SK-N-SH (cell line): ENCODE data around the gene NEBL. TPM values are rescaled to one million over a fixed set of nuclear protein-coding genes. Genes with fewer than 3 reads are reported as not detected.

ENCODE experiments used
- CTCF ChIA-PET: fragments of 300-600, 350-600 bp; formaldehyde crosslinking; extraction: SDS; loops from one replicate; lab custom pipeline; 2021; lab: Yijun Ruan, JAX
- POLR2A ChIA-PET: fragments of 350-600 bp; sonication (Branson Sonifier 250); formaldehyde crosslinking; extraction: SDS; loops from one replicate; lab custom pipeline; 2020; ENCODE audit warnings: antibody characterized with exemption, inconsistent platforms; lab: Yijun Ruan, JAX
- DNase-seq: peaks from one replicate; pipeline ENCODE4 v3.0.0; 2012
- H2AFZ ChIP-seq: fragments of 200-600 bp; sonication (generic); 2 replicates; pipeline ENCODE4 v1.8.1; 2016; ENCODE audit warnings: antibody characterized with exemption, mild to moderate bottlenecking, low read depth
- H3F3A ChIP-seq: fragments of 200-600 bp; sonication (generic); replicated peaks from 2 replicates; pipeline ENCODE3; 2016; ENCODE audit warnings: antibody characterized with exemption, mild to moderate bottlenecking; ENCODE audit not compliant: insufficient read depth
- H3K27ac ChIP-seq, 2 experiments: fragments of 200-500 bp in 1 of 2; fragments of 200-600 bp in 1 of 2; sonication (Bioruptor generic) in 1 of 2; sonication (generic), shearing (Covaris generic) in 1 of 2; 2 replicates each; pipeline versions ENCODE4 v1.5.1 to v1.6.1; 2014 to 2016; ENCODE audit warnings: low read depth in 2 of 2, inconsistent platforms in 1 of 2, low read length in 1 of 2, mild to moderate bottlenecking in 1 of 2, mixed read lengths in 1 of 2
- H3K27me3 ChIP-seq: fragments of 200-600 bp; sonication (generic), shearing (Covaris generic); 2 replicates; pipeline ENCODE4 v1.6.1; 2016; ENCODE audit warnings: mixed run types; ENCODE audit not compliant: insufficient read depth
- H3K36me3 ChIP-seq, 2 experiments: fragments of 200-500 bp in 1 of 2; fragments of 200-600 bp in 1 of 2; sonication (Bioruptor generic) in 1 of 2; sonication (generic) in 1 of 2; replicated peaks in 1 of 2; 2 replicates each; pipeline versions ENCODE3 to v1.5.1; 2014 to 2016; ENCODE audit warnings: low read length in 1 of 2, mild to moderate bottlenecking in 1 of 2; ENCODE audit not compliant: insufficient read depth in 2 of 2, control insufficient read depth in 1 of 2
- H3K4me1 ChIP-seq, 2 experiments: fragments of 200-500 bp in 1 of 2; fragments of 200-600 bp in 1 of 2; sonication (Bioruptor generic) in 1 of 2; sonication (generic), shearing (Covaris generic) in 1 of 2; 2 replicates each; pipeline versions ENCODE4 v1.5.1 to v1.6.1; 2014 to 2016; ENCODE audit warnings: low read depth in 1 of 2, low read length in 1 of 2, mixed run types in 1 of 2; ENCODE audit not compliant: insufficient read depth in 2 of 2, control insufficient read depth in 1 of 2
- H3K4me2 ChIP-seq: fragments of 200-600 bp; sonication (generic), shearing (Covaris generic); 2 replicates; pipeline ENCODE4 v1.6.1; 2017; ENCODE audit warnings: mixed run types
- H3K4me3 ChIP-seq, 2 experiments: fragments of 200-500 bp in 1 of 2; fragments of 200-600 bp in 1 of 2; sonication (Bioruptor generic) in 1 of 2; sonication (generic), shearing (Covaris generic) in 1 of 2; 2 replicates each; pipeline versions ENCODE4 v1.5.1 to v1.8.1; 2014 to 2016; ENCODE audit warnings: low read depth in 2 of 2, inconsistent platforms in 1 of 2, low read length in 1 of 2, mild to moderate bottlenecking in 1 of 2, mixed read lengths in 1 of 2, moderate library complexity in 1 of 2
- H3K79me2 ChIP-seq: fragments of 200-600 bp; sonication (generic); 2 replicates; pipeline ENCODE4 v1.8.1; 2017; ENCODE audit warnings: mild to moderate bottlenecking; ENCODE audit not compliant: insufficient read depth
- H3K9ac ChIP-seq: fragments of 200-600 bp; sonication (generic); 2 replicates; pipeline ENCODE4 v1.6.1; 2017; ENCODE audit warnings: mixed run types
- H3K9me2 ChIP-seq: fragments of 200-600 bp; sonication (generic); 2 replicates; pipeline ENCODE4 v1.6.1; 2017; ENCODE audit warnings: mixed run types
- H3K9me3 ChIP-seq: fragments of 200-600 bp; sonication (generic); 2 replicates; pipeline ENCODE4 v1.6.1; 2017; ENCODE audit warnings: mixed run types, mild to moderate bottlenecking, moderate library complexity
- H4K20me1 ChIP-seq: fragments of 200-600 bp; sonication (generic); 2 replicates; pipeline ENCODE4 v1.6.1; 2017; ENCODE audit warnings: mild to moderate bottlenecking, mixed run types; ENCODE audit not compliant: insufficient read depth
- CTCF ChIP-seq: fragments of 200-600 bp; sonication (generic); IDR thresholded peaks from 2 replicates; pipeline ENCODE4 v1.6.1; 2017; ENCODE audit warnings: antibody characterized with exemption, mild to moderate bottlenecking, moderate library complexity
- EZH2phosphoT487 ChIP-seq: fragments of 200-600 bp; sonication (generic); IDR thresholded peaks from 2 replicates; pipeline ENCODE4 v1.6.1; 2017; ENCODE audit warnings: low read depth, mixed run types, mild to moderate bottlenecking, antibody characterized with exemption, moderate library complexity, borderline replicate concordance
- FOSL2 ChIP-seq: IDR thresholded peaks from 2 replicates; pipeline ENCODE4 v1.4.0; 2012; ENCODE audit warnings: low read depth, mild to moderate bottlenecking, moderate library complexity, borderline replicate concordance
- FOXM1 ChIP-seq: IDR thresholded peaks from 2 replicates; pipeline ENCODE4 v1.4.0; 2012; ENCODE audit warnings: low read depth, mild to moderate bottlenecking
- GABPA ChIP-seq: IDR thresholded peaks from 2 replicates; pipeline ENCODE4 v1.4.0; 2012; ENCODE audit warnings: low read depth, mild to moderate bottlenecking
- GATA2 ChIP-seq: sonication (generic); formaldehyde crosslinking; IDR thresholded peaks from 2 replicates; pipeline ENCODE4 v1.5.0; 2020; ENCODE audit warnings: mild to moderate bottlenecking, missing genetic modification reagents
- IRF3 ChIP-seq: fragments of 150-350 bp; IDR thresholded peaks from 2 replicates; pipeline ENCODE4 v1.6.1; 2016; ENCODE audit warnings: mild to moderate bottlenecking, low read depth, low read length
- MEF2A ChIP-seq: IDR thresholded peaks from 2 replicates; pipeline ENCODE4 v1.4.0; 2012; ENCODE audit warnings: low read depth, borderline replicate concordance
- NFIC ChIP-seq: IDR thresholded peaks from 2 replicates; pipeline ENCODE4 v1.4.0; 2012; ENCODE audit warnings: borderline replicate concordance
- PBX3 ChIP-seq: IDR thresholded peaks from 2 replicates; pipeline ENCODE4; 2012
- RCOR1 ChIP-seq: fragments of 150-350 bp; IDR thresholded peaks from 2 replicates; pipeline ENCODE4 v1.6.1; 2017; ENCODE audit warnings: antibody characterized with exemption, low read length
- RXRA ChIP-seq: IDR thresholded peaks from 2 replicates; pipeline ENCODE4 v1.4.0; 2012; ENCODE audit warnings: low read depth, mild to moderate bottlenecking, borderline replicate concordance
- SIN3A ChIP-seq: IDR thresholded peaks from 2 replicates; pipeline ENCODE4 v1.6.1; 2012; ENCODE audit warnings: low read depth, mild to moderate bottlenecking, low read length, moderate library complexity, borderline replicate concordance
- SMC3 ChIP-seq: IDR thresholded peaks from 2 replicates; pipeline ENCODE4 v1.6.1; 2012; ENCODE audit warnings: low read depth, low read length, improper control_type of control experiment
- USF1 ChIP-seq: IDR thresholded peaks from 2 replicates; pipeline ENCODE4 v1.4.0; 2012; ENCODE audit warnings: low read depth, borderline replicate concordance
- USF2 ChIP-seq: fragments of 150-350 bp; IDR thresholded peaks from 2 replicates; pipeline ENCODE4 v1.6.1; 2017; ENCODE audit warnings: antibody characterized with exemption, low read length, low read depth, borderline replicate concordance
- ZBTB33 ChIP-seq: IDR thresholded peaks from 2 replicates; pipeline ENCODE4 v1.4.0; 2012; ENCODE audit warnings: low read depth, borderline replicate concordance
- WGBS: methylation state at CpG from one replicate; pipeline ENCODE4 v1.1.6; 2017; ENCODE audit warnings: low lambda C conversion rate; 5-methylcytosine and 5-hydroxymethylcytosine counted together
- polyA plus RNA-seq, 3 experiments: library from polyadenylated mRNA; depleted of rRNA; stranded (reverse); fragments of >200 nt; gene quantifications; 2 replicates each; pipeline ENCODE4 v1.2.3, GENCODE V29; 2012

Gene NEBL
- polyA plus RNA-seq, 1 of the 3 experiments (the other 2 are of a cell fraction), result 0.58 TPM

GRCh38 chr10:20935301-20935700, 38.2 kb upstream of the NEBL start (continued):
- TF ChIP-seq FOSL2 (no peak), GABPA (no peak), SIN3A (no peak), GATA2 (CRISPR knock-in tag) (no peak)

- ChIA-PET POLR2A (no interaction called here), CTCF (interaction anchor here (1.1 kb wide), 1 partner anchor 15 kb away, joined by 3 read pairs; no protein-coding TSS in a partner anchor)
- no peaks in the 10 kb centered on the region for H3K79me2 ChIP-seq
- no peaks in the 10 kb centered on the region for H3K36me3 ChIP-seq
- no peak for DNase-seq
- TF ChIP-seq FOXM1, result no peak
- TF ChIP-seq CTCF, result no peak
- TF ChIP-seq NFIC, result no peak
- no peak for TF ChIP-seq RXRA
- no peak for TF ChIP-seq RCOR1
- peaks cover 0 to 21% of the 10 kb centered on the region in 2 experiments; a peak in 2 of 4 replicates for H3K4me1 ChIP-seq
- no peaks in the 10 kb centered on the region for H3K27me3 ChIP-seq
- H3K9ac ChIP-seq, result no peak overlapping the region
- WGBS, result 56% methylated on average over 2 of the region's 2 CpGs
- no peaks in the 10 kb centered on the region for H3K9me3 ChIP-seq
- H4K20me1 ChIP-seq, result no peaks in the 10 kb centered on the region
- H3K9me2 ChIP-seq, result no peaks in the 10 kb centered on the region
- no peak overlapping the region for H3K4me3 ChIP-seq
- no peaks in the 10 kb centered on the region for H3F3A ChIP-seq
- H3K4me2 ChIP-seq, result no peak overlapping the region
- peak overlapping the region in 1 of 2 experiments; percentile 6; a peak in 1 of 4 replicates for H3K27ac ChIP-seq
- H2AFZ ChIP-seq, result no peak overlapping the region
Measured at GRCh38 chr10:20933705-20934104, 36.6 kb upstream of the NEBL start.

GRCh38 chr10:20932606-20933126, 35.6 kb upstream of the NEBL start:
- Histone ChIP-seq H3K4me3 (no peak overlapping the region), H3K27me3 (no peaks in the 10 kb centered on the region), H3K9me2 (no peaks in the 10 kb centered on the region), H3K9ac (no peak overlapping the region), H3K36me3 (no peaks in the 10 kb centered on the region), H4K20me1 (no peaks in the 10 kb centered on the region), H3K27ac (no peak overlapping the region), H2AFZ (no peak overlapping the region), H3K4me1 (peaks cover 0 to 21% of the 10 kb centered on the region in 2 experiments; a peak in 2 of 4 replicates), H3K9me3 (no peaks in the 10 kb centered on the region), H3K4me2 (no peak overlapping the region), H3F3A (no peaks in the 10 kb centered on the region), H3K79me2 (no peaks in the 10 kb centered on the region)
- WGBS, result 74% methylated on average over 5 of the region's 5 CpGs
- no peak for DNase-seq
- TF ChIP-seq USF2 (no peak), GATA2 (CRISPR knock-in tag) (no peak), IRF3 (no peak), USF1 (no peak), MEF2A (no peak), ZBTB33 (no peak), PBX3 (no peak), EZH2phosphoT487 (no peak), SIN3A (no peak), FOXM1 (no peak), SMC3 (no peak), RXRA (no peak)
- ChIA-PET CTCF (no interaction called here), POLR2A (no interaction called here)
